Hematopoietic multipotent progenitor cell (in vitro differentiated cells): Measurements from ENCODE around the gene ERG28. TPM values are rescaled to one million over a fixed set of nuclear protein-coding genes. Genes with fewer than 3 reads are reported as not detected.
A peak's percentile ranks its signal among the peaks of the same experiment; 100 is the strongest.
"Not testable (repeated sequence)": the region's sequence is repeated elsewhere in the genome, so short reads cannot be mapped to it uniquely, and the experiment has no call there.

Experiments used
- DNase-seq, 3 donors: peaks; one replicate each; pipeline ENCODE4 v3.0.0-alpha.2; 2011 to 2015; ENCODE audit warnings: low read depth in 2 of 3, low spot score in 2 of 3
- total RNA-seq: library from RNA; depleted of rRNA; stranded (reverse); fragments of >200 nt; gene quantifications from one replicate; pipeline ENCODE4 v1.2.3, GENCODE V29; 2012

ERG28 gene
- 4.3 TPM for total RNA-seq

- DNase-seq: peak; percentile 95 to 99 (median 98)
These were observed at the start of gene ERG28, which contains the start of gene TTLL5 for GRCh38 chr14:75660630-75661498. Gene ERG28, minus strand, starts transcription at chr14:75660876. Its CDS starts 3,374 bp downstream, at chr14:75657502. Gene TTLL5, plus strand, starts transcription at chr14:75661246. Its CDS starts 1,904 bp downstream, at chr14:75663150.

GRCh38 chr14:75709207-75709812 is 48.6 kb upstream of the ERG28 start:
- peak; percentile 31 to 83 (median 65) for DNase-seq

GRCh38 chr14:75705014-75705413 is 44.3 kb upstream of the ERG28 start:
- no peak for DNase-seq

GRCh38 chr14:75703467-75703866 is 42.8 kb upstream of the ERG28 start:
- DNase-seq: no peak

GRCh38 chr14:75702616-75703261 is 42.1 kb upstream of the ERG28 start:
- no peak for DNase-seq

- DNase-seq: no peak
These were observed 41.4 kb upstream of the ERG28 start for GRCh38 chr14:75702122-75702521.

GRCh38 chr14:75700295-75700694 is 39.6 kb upstream of the ERG28 start:
- DNase-seq: no peak

- DNase-seq: no peak
These were observed 38.7 kb upstream of the ERG28 start for GRCh38 chr14:75699331-75699730.

GRCh38 chr14:75697918-75698317 is 37.2 kb upstream of the ERG28 start:
- DNase-seq: no peak

GRCh38 chr14:75697386-75697785 is 36.7 kb upstream of the ERG28 start:
- no peak for DNase-seq

- not testable (repeated sequence) for DNase-seq
These were observed 34.3 kb upstream of the ERG28 start for GRCh38 chr14:75695025-75695424.

- DNase-seq: no peak
These were observed 29.3 kb upstream of the ERG28 start for GRCh38 chr14:75690010-75690409.

GRCh38 chr14:75689012-75689411 is 28.3 kb upstream of the ERG28 start:
- DNase-seq: no peak

GRCh38 chr14:75685910-75686309 is 25.2 kb upstream of the ERG28 start:
- no peak for DNase-seq

GRCh38 chr14:75675265-75675960 is 14.7 kb upstream of the ERG28 start:
- DNase-seq: peak in 1 of 3 donors; percentile 38

- DNase-seq: no peak
These were observed 12.8 kb upstream of the ERG28 start for GRCh38 chr14:75673345-75674035.

- no peak for DNase-seq
These were observed 12.0 kb upstream of the ERG28 start for GRCh38 chr14:75672605-75673192.

- no peak for DNase-seq
These were observed 6.6 kb upstream of the ERG28 start for GRCh38 chr14:75667099-75667765.

- no peak for DNase-seq
These were observed 2.3 kb upstream of the ERG28 start for GRCh38 chr14:75662966-75663365.
